ENCODE results near the gene TRMT10C.
"Not testable (repeated sequence)": the region's sequence is repeated elsewhere in the genome, so short reads cannot be mapped to it uniquely, and the experiment has no call there.

Gene TRMT10C

DNA sequence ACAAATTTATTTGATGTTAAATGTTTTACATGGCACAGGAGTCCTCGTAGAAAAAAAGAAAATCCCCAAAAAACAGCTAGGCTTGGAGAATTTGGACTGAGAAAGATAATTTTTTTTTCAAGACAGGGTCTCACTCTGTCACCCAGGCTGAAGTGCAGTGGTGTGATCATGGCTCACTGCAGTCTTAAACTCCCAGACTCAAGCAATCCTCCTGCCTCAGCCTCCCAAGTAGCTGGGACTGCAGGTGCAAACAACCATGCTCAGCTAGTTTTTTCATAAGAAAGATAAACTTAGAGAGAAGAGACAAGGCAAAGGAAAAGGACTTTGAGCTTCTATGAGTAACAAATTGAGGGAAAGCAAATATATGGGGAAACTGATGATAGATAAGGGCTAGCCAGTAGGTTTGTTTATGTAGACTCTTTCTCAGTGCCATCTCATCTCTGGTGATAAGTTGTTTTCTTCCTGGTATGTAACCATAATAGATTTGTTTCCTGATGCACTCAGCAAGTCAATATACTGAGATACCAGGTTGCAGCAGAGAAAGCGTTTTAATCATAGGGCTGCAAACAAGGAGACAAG lies 13.1 kb upstream of the TRMT10C start:
- no peak for DNase-seq (ENCODE audit: low read depth in 2 of 2)

DNA sequence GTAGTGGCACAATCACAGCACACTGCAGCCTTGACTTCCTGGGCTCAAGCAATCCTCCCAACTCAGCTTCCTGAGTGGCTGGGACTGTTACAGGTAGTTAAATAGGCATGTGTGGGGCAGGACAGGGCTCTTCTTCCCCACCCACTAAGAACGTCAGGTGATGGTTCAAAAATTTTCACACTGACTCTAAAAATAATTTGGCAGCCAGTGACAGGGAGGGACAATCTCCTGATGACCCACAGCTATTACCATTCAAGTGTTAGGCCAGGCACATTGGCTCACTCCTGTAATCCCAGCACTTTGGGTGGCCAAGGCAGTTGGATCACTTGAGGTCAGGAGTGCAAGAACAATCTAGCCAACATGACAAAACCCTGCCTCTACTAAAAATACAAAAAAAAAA lies 12.2 kb upstream of the TRMT10C start:
- DNase-seq (ENCODE audit: low read depth in 2 of 2), result no peak

DNA sequence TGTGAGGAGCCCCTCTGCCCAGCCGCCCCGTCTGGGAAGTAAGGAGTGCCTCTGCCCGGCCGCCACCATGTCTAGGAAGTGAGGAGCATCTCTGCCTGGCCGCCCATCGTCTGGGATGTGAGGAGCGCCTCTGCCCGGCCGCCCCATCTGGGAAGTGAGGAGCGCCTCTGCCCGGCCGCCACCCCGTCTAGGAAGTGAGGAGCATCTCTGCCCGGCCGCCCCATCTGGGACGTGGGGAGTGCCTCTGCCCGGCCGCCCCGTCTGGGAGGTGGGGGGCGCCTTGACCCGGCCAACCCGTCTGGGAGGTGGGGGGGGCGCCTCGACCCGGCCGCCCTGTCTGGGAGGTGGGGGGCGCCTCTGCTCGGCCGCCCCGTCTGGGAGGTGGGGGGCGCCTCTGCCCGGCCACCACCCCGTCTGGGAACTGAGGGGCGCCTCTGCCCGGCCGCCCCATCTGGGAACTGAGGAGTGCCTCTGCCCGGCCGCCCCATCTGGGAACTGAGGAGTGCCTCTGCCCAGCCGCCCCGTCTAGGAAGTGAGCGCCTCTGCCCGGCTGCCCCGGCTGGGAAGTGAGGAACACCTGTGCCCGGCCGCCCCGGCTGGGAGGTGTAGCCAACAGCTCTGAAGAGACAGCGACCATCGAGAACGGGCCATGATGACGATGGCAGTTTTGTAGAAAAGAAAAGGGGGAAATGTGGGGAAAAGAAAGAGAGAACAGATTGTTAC lies 10.1 kb upstream of the TRMT10C start:
- DNase-seq (ENCODE audit: low read depth in 2 of 2), result not testable (repeated sequence)

DNA sequence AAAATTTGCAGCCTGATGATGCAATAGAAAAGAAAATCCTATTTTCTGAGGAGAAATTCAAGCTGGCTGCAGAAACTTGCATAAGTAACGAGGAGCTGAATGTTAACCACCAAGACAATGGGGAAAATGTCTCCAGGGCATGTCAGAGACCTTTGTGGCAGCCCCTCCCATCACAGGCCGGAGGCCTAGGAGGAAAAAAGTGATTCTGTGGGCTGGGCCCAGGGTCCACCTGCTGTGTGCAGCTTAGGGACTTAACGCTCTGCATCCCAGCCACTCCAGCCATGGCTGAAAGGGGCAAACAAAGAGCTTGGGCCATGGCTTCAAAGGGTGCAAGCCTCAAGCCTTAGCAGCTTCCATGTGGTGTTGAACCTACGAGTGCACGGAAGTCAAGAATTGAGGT lies 8.3 kb upstream of the TRMT10C start:
- not testable (repeated sequence) for DNase-seq (ENCODE audit: low read depth in 2 of 2)

DNA sequence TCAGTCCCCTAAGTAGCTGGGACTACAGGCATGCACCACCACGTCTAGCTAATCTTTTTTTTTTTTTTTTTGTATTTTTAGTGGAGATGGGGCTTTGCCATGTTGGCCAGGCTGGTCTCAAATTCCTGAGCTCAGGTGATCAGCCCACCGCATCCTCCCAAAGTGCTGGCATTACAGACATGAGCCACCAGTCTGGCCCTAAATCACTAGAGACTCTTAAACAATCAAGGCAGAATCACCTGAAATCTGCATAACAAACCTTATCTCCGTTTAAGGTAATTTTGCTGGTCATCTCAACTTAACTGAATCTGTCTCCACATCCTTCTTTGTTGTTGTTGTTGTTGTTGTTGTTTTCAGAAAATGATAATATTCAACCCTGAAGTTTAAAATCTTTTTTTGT lies 5.6 kb upstream of the TRMT10C start:
- no peak for DNase-seq (ENCODE audit: low read depth in 2 of 2)

DNA sequence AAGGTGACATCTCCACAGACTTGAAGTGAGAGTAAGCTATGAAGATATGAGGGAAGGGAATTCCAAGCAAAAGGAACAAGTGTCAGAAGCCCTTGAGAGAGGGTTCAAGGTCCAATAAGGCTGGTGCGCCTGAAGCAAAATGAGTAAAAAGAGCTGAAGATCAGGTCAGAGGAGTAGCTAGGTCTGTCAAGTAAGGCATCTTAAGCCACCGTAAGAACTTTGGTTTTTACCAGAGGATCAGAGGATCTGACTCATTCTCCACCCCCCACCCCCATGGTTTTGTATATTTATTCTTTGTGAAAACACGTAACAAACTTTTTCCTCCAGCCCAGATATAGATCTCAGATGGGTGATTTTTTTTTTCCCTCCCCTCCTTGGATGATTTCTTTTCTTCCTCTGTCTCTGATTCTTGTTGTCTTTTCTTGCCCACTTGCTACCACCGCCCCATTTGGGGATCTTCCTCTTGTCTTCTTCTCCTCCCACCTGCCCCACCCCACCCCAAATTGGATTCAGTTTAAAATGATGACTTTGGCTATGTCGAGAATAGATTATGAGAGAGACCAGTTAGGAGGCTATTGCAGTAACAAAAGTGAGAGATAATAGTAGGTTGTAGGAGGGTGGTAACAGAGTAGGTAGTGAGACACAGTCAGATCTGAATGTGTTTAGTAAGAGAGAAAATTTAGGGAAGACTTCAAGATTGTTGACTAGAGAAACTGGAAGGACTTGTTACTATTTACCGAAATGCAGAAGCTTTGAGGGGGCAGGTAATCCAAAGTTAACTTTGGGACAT lies 6.1 kb downstream of the TRMT10C start:
- peak in 1 of 2 donors; percentile 41 for DNase-seq (ENCODE audit: low read depth in 2 of 2)

DNA sequence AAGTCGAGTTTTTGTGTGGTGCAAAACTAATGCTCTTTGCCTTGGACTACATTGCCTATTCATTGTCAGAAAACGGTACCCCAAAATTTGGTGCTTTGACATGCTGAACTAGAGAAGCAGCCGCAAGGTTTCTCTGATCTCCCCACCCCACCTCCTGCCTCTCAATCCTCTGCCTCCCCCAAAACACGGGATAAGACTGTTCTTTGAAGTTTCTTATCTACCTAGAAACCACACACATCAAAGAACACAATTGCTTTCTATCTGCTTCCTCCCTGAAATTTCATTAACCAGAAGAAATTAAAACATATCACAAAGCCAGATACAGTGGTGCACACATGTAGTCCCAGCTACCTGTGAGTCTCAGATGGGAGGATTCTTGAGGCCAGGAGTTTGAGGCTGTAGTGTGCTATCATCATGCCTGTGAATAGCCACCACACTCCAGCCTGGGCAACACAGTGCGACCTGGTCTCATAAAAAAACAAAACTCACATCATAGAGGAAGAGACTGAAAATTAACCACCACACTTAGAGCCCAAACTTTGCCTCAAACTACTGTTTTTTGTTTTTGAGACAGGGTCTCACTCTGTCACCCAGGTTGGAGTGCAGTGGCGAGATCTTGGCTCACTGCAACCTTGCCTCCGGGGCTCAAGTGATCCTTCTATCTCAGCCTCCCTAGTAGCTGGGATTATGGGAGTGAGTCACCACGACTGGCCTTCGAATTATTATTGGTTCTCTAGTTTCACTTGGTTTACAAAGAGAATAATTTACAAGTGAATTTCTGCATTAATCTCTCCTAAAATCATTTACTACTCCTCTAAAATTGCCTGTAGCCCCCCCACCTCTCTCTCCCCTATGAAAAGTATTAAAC lies 9.6 kb downstream of the TRMT10C start:
- DNase-seq (ENCODE audit: low read depth in 2 of 2), result no peak

DNA sequence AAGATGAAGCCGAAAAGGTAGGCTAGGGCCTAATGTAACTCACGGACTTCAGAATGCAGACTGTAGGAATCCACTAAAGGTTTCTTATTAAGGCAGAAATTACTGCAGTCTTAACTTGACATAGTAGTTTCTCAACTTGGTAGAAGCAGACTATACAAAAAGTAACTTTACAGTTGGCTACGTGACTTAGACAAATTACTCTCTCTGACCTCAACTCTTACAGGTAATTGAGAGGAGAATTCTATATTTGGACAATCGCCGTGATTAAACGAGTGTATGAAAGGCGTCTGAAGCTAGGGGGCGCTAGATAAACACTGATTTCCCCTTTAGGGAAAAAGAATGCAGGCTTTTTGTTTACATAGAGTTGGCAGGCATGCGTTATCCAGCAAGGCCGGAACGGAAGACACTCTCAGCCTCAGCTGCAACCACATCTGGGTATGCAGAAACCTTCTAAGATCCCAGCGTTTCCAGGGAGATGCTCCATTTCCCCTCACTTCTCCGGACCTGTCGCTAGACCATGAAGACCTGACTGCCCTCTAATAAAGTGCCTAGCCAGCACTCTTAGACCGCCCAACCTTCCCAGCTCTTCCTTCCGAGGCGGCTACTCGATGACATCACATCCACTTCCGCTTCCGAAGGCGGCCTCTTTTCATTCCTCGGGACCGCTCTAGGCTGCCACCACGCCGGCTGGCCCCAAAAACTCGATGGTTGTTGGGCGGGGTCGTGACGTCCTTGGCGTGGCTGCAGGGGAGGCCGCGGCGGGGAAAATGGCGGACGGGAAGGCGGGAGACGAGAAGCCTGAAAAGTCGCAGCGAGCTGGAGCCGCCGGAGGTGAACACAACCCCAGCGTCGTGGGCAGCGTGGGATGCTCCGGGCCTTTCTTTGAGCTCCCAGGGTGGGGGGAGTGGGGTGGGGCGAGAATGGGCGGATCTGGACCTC lies 12.1 kb downstream of the TRMT10C start, which contains the start of gene PCNP:
Gene PCNP (plus strand): TSS at position 732 of the 939 bp plus-strand sequence. CDS start 36 bp downstream, at position 768.
- DNase-seq (ENCODE audit: low read depth in 2 of 2), result peak; percentile 98 to 99

DNA sequence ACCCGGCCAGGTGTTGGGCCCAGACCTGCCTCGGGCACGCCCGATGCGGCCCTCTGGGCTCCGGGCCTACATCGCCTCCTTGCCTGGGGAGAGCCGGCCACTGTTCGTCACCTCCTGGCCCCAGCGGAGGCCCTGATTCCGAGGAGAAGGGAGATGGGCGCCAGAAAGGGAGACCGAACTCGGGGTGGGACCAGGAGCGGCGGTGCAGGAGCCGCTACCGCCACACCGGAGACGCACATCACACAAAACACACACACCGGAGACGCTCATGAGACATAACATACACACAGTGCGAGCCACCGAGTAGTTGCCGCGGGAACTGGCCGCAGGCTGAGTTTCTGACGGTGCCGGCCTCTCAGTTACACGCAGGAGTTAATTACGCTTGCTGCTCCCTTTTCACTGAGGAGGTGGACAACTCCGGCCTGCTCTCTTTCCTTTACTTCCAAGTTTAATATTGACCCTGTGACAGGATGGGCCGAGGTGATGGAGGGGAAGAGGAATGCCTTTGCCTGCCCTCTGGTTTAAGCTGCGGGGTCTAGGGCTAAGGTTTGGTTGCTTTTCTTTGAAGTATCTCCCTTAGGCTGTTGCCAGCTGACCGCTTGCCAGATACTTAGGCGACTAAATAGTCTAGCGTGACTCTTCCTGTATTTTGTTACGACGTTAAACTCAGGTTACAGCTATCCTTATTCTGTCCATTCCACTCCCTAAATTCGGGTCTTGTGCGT lies 12.9 kb downstream of the TRMT10C start:
- peak in 1 of 2 donors; percentile 30 for DNase-seq (ENCODE audit: low read depth in 2 of 2)

DNA sequence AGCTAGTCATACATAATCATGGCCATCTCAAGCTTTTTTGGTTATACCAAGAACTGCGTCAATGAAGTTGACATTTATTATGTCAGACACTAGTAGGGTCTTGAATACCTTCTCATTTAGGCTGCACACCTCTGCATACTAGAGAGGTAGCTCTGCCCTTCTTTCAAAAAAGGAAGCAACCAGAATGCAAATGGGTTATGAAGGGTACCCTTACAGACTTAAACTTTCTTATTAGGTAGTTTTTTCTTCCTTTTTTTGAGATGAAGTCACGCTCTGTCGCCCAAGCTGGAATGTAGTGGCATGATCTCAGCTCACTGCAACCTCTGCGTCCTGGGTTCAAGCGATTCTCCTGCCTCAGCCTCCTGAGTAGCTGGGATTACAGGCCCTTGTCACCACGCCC lies 15.6 kb downstream of the TRMT10C start:
- DNase-seq (ENCODE audit: low read depth in 2 of 2), result no peak

DNA sequence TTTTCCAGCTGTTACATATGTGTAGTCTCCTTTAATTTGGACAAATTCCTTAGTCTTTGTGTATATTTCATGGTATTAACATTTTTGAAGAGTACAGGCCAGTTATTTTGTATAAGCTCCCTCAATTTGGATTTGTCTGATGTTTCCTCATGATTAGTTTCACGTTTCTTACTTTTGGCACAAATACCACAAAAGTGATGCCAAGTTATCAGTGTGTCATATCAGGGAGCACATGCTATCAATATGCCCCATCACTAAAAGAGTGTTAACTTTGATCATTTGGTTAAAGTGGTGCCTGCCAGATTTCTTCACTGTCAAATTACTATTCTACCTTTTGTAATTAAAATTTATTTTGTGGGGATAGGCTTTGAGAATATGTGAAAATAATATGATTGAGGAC lies 26.9 kb downstream of the TRMT10C start:
- DNase-seq (ENCODE audit: low read depth in 2 of 2), result no peak

DNA sequence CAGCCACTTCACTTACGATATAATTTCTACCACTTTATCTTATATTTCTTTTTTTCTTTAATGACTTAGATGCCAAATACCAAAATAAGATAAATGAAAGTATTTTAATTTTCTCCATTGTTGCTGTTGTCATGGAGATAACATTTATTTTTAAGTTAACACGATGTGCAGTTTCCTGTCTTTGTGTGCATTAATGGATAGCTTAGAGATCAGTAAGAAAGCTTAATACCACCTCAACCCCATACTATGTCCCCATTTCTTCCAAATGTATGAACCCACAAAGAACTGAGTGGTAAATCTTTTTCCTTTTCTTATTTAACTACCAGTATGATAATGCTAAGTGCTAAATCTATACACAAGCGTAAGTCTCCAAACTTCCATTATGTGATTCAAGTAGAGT lies 29.4 kb downstream of the TRMT10C start:
- no peak for DNase-seq (ENCODE audit: low read depth in 2 of 2)

DNA sequence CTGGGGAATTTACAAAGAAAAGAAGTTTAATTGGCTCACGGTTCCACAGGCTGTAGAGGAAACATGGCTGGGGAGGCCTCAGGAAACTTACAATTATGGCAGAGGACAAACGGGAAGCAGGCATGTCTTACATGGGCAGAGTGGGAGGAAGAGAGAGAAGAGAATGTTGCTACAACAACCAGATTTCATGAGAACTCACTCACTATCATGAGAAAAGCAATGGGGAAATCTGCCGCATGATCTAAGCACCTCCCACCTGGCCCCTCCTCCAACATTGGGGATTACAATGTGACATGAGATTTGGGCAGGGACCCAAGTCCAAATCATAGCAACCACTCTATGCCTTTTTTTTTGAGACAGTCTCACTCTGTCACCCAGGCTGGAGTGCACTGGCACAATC lies 41.1 kb downstream of the TRMT10C start:
- no peak for DNase-seq (ENCODE audit: low read depth in 2 of 2)

DNA sequence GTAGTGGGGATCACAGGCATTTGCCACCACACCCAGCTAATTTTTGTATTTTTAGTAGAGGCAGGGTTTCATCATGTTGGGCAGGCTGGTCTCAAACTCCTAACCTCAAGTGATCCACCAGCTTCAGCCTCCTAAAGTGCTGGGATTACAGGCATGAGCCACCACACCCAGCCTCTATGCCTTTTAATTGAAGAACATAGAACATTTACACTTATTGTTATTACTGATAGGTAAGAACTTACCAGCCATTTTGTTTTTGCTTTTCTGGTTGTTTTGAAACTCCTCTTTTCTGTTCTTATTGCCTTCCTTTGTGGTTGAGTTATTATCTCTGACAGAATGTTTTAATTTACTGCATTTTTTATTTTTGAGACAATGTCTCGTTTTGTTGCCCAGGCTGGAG lies 41.5 kb downstream of the TRMT10C start:
- no peak for DNase-seq (ENCODE audit: low read depth in 2 of 2)

DNA sequence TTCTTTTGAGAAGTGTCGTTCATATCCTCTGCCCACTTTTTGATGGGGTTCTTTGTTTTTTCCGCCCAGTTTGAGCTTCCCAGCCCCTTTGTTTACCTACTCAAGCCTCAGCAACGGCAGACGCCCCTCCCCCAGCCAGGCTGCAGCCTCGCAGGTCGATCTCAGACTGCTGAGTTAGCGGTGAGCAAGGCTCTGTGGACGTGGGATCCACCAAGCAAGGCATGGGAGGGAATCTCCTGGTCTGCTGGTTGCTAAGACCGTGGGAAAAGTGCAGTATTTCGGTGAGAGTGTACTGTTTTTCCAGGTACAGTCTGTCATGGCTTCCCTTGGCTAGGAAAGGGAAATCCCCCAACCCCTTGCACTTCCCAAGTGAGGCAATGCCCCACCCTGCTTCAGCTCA lies 43.7 kb downstream of the TRMT10C start:
- not testable (repeated sequence) for DNase-seq (ENCODE audit: low read depth in 2 of 2)

DNA sequence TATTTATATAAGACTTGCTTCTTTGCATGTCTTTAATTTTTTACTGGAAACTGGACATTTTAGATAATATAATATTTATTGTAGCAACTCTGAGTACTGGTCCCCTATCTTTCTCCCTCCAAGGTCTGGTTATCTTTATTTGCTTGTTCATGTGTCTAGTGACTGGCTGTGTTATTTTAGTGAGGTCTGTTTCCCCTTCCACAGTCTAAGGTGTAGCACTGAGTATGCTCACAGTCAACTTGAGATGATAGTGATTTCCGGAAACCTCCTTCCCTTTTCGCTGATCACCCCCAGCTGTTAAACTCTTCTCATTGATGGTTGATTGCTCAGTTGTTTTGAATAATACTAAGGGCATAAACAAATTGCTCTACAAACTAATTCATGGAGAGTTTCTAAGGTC lies 49.4 kb downstream of the TRMT10C start:
- DNase-seq (ENCODE audit: low read depth in 2 of 2), result no peak

DNA sequence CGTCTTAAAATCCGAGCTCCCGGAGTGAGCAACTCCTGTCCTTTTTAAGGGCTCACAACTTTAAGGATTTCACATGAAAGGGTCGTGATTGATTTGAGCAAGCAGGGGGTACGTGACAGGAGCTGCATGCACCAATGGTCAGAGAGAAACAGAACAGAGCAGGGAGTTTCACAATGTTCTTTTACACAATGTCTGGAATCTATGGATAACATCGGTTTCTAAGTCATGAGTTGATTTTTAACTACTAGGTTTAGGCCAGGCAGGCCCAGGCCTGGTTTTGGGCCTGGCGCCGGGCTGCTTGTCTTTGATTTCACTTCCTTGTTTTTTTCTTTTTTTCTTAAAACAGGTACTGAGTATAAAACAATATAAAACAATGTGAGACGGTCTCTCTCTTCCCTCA lies 51.3 kb downstream of the TRMT10C start:
- not testable (repeated sequence) for DNase-seq (ENCODE audit: low read depth in 2 of 2)

DNA sequence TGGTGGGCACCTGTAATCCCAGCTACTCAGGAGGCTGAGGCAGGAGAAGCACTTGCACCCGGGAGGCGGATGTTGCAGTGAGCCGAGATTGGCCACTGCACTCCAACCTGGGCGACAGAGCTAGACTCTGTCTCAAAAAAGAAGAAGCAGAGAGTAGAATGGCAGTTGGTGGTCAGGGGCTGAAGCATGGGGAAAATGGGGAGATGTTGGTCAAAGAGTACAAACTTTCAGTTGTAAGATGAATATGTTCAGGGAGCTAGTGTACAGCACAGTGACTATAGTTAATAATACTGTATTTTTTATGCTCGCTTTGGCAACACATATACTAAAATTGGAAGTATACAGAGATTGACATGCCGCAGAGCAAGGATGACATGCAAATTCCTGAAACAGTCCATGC lies 53.9 kb downstream of the TRMT10C start:
- DNase-seq (ENCODE audit: low read depth in 2 of 2), result no peak

Data from activated CD4-positive, alpha-beta T cell treated with anti-CD3 and anti-CD28 coated beads for 24 hours (primary cell).